Measurements from ENCODE around the gene MARK2. TPM values are rescaled to one million over a fixed set of nuclear protein-coding genes. Genes with fewer than 3 reads are reported as not detected.

Gene MARK2
- total RNA-seq, 2 donors from 2014 or later: 20.2 to 25.5 TPM

GRCh38 chr11:63845911-63846310, 7.0 kb downstream of the MARK2 start:
- no peak for TF ChIP-seq CTCF (IDR thresholded peaks at IDR 0.05)
- H3K4me3 ChIP-seq: no peak overlapping the region
- H3K4me1 ChIP-seq (ENCODE audit: control insufficient read depth in 1 of 2, low read depth in 2 of 2): peaks cover 6 to 52% of the 10 kb centered on the region in 2 donors
- H3K36me3 ChIP-seq: no peaks in the 10 kb centered on the region
- no peaks in the 10 kb centered on the region for H3K27me3 ChIP-seq (replicated peaks; ENCODE audit: insufficient read depth)
- DNase-seq (ENCODE audit: low spot score) (no peak), ATAC-seq (ENCODE audit: insufficient number of reproducible peaks, low FRiP score, low read depth) (no peak)
- no peaks in the 10 kb centered on the region for H3K9me3 ChIP-seq
- no peak overlapping the region for H3K27ac ChIP-seq

GRCh38 chr11:63846897-63847296, 8.0 kb downstream of the MARK2 start:
- no peak for ATAC-seq (ENCODE audit: insufficient number of reproducible peaks, low FRiP score, low read depth)
- H3K27ac ChIP-seq: no peak overlapping the region
- TF ChIP-seq CTCF (IDR thresholded peaks at IDR 0.05): no peak
- H3K4me3 ChIP-seq: no peak overlapping the region
- H3K4me1 ChIP-seq (ENCODE audit: control insufficient read depth in 1 of 2, low read depth in 2 of 2): peaks cover 10 to 52% of the 10 kb centered on the region in 2 donors
- no peaks in the 10 kb centered on the region for H3K9me3 ChIP-seq
- H3K27me3 ChIP-seq (replicated peaks; ENCODE audit: insufficient read depth): no peaks in the 10 kb centered on the region
- H3K36me3 ChIP-seq: no peaks in the 10 kb centered on the region
- DNase-seq (ENCODE audit: low spot score): no peak

- H3K36me3 ChIP-seq: no peaks in the 10 kb centered on the region
- no peaks in the 10 kb centered on the region for H3K27me3 ChIP-seq (replicated peaks; ENCODE audit: insufficient read depth)
- no peak for TF ChIP-seq CTCF (IDR thresholded peaks at IDR 0.05)
- no peaks in the 10 kb centered on the region for H3K9me3 ChIP-seq
- peaks cover 10 to 51% of the 10 kb centered on the region in 2 donors for H3K4me1 ChIP-seq (ENCODE audit: control insufficient read depth in 1 of 2, low read depth in 2 of 2)
- no peak overlapping the region for H3K4me3 ChIP-seq
- DNase-seq (ENCODE audit: low spot score) (no peak), ATAC-seq (ENCODE audit: insufficient number of reproducible peaks, low FRiP score, low read depth) (no peak)
- no peak overlapping the region for H3K27ac ChIP-seq
Measured at GRCh38 chr11:63847363-63847762, 8.5 kb downstream of the MARK2 start.

GRCh38 chr11:63849691-63850090, 10.8 kb downstream of the MARK2 start:
- no peak for TF ChIP-seq CTCF (IDR thresholded peaks at IDR 0.05)
- Histone ChIP-seq H3K36me3 (no peaks in the 10 kb centered on the region), H3K4me1 (ENCODE audit: control insufficient read depth in 1 of 2, low read depth in 2 of 2) (peaks cover 15 to 50% of the 10 kb centered on the region in 2 donors), H3K27me3 (replicated peaks; ENCODE audit: insufficient read depth) (no peaks in the 10 kb centered on the region), H3K4me3 (no peak overlapping the region), H3K27ac (no peak overlapping the region), H3K9me3 (no peaks in the 10 kb centered on the region)
- ATAC-seq (ENCODE audit: insufficient number of reproducible peaks, low FRiP score, low read depth): no peak
- DNase-seq (ENCODE audit: low spot score): no peak

GRCh38 chr11:63850920-63851319, 12.0 kb downstream of the MARK2 start:
- no peak for ATAC-seq (ENCODE audit: insufficient number of reproducible peaks, low FRiP score, low read depth)
- DNase-seq (ENCODE audit: low spot score): no peak
- H3K9me3 ChIP-seq: no peaks in the 10 kb centered on the region
- H3K27ac ChIP-seq: no peak overlapping the region
- no peaks in the 10 kb centered on the region for H3K27me3 ChIP-seq (replicated peaks; ENCODE audit: insufficient read depth)
- TF ChIP-seq CTCF (IDR thresholded peaks at IDR 0.05): no peak
- no peak overlapping the region for H3K4me3 ChIP-seq
- H3K36me3 ChIP-seq: no peaks in the 10 kb centered on the region
- H3K4me1 ChIP-seq (ENCODE audit: control insufficient read depth in 1 of 2, low read depth in 2 of 2): peaks cover 15 to 44% of the 10 kb centered on the region in 2 donors
